Uterus (tissue), 2 donors: Measurements from ENCODE around the gene CENPU.

Experiments
- POLR2A ChIP-seq, 2 donors: fragments of 450-650 bp; IDR thresholded peaks; one replicate each; pipeline ENCODE4 v1.6.1; 2016; ENCODE audit warnings: antibody characterized with exemption in 2 of 2, mild to moderate bottlenecking in 1 of 2, moderate library complexity in 1 of 2
- TF ChIP-seq, protein P1 (sequence below), 4 experiments: fragments of 200-600 bp in 2 of 4; fragments of 450-650 bp in 2 of 4; sonication (generic) in 2 of 4; IDR thresholded peaks; one replicate each; pipeline ENCODE4 v1.5.1; 2016 to 2019; ENCODE audit warnings: antibody characterized with exemption in 4 of 4, mild to moderate bottlenecking in 2 of 4, moderate library complexity in 1 of 4

DNA sequence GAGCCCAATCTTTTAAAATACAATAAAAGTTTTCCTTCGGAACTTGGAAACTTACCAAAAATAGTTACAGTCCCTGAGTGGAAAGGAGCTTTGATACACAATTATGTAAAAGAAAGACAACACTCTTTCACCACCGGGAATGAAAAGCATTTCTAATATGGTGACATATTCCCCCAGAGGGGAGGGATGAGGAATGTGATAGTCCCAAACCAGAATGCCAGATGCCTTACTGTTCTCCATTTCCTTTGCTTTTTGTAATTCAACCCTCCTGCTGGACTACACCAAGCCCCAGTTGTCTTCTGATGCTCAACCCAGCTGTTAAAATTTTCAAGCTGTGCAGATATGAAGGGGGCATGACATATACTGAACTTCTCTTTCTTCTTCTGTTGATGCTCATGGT, 80.2 kb downstream of the CENPU start:
- TF ChIP-seq, protein P1, sequence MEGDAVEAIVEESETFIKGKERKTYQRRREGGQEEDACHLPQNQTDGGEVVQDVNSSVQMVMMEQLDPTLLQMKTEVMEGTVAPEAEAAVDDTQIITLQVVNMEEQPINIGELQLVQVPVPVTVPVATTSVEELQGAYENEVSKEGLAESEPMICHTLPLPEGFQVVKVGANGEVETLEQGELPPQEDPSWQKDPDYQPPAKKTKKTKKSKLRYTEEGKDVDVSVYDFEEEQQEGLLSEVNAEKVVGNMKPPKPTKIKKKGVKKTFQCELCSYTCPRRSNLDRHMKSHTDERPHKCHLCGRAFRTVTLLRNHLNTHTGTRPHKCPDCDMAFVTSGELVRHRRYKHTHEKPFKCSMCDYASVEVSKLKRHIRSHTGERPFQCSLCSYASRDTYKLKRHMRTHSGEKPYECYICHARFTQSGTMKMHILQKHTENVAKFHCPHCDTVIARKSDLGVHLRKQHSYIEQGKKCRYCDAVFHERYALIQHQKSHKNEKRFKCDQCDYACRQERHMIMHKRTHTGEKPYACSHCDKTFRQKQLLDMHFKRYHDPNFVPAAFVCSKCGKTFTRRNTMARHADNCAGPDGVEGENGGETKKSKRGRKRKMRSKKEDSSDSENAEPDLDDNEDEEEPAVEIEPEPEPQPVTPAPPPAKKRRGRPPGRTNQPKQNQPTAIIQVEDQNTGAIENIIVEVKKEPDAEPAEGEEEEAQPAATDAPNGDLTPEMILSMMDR (IDR thresholded peaks at IDR 0.05), result no peak
- no peak for TF ChIP-seq POLR2A (IDR thresholded peaks at IDR 0.05)
